Measurements from ENCODE around the gene HDGF. TPM values are rescaled to one million over a fixed set of nuclear protein-coding genes. Genes with fewer than 3 reads are reported as not detected.

HDGF gene
- total and polyA plus RNA-seq, 9 of the 15 experiments (the other 6 are each of a cell fraction or from before 2014, with no cell fraction given) = 38.8 to 601 (median 400) TPM

- TF ChIP-seq, protein P1, sequence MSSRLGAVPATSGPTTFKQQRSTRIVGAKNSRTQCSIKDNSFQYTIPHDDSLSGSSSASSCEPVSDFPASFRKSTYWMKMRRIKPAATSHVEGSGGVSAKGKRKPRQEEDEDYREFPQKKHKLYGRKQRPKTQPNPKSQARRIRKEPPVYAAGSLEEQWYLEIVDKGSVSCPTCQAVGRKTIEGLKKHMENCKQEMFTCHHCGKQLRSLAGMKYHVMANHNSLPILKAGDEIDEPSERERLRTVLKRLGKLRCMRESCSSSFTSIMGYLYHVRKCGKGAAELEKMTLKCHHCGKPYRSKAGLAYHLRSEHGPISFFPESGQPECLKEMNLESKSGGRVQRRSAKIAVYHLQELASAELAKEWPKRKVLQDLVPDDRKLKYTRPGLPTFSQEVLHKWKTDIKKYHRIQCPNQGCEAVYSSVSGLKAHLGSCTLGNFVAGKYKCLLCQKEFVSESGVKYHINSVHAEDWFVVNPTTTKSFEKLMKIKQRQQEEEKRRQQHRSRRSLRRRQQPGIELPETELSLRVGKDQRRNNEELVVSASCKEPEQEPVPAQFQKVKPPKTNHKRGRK (tag; IDR thresholded peaks at IDR 0.05) = no peak
- TF ChIP-seq, protein P2, sequence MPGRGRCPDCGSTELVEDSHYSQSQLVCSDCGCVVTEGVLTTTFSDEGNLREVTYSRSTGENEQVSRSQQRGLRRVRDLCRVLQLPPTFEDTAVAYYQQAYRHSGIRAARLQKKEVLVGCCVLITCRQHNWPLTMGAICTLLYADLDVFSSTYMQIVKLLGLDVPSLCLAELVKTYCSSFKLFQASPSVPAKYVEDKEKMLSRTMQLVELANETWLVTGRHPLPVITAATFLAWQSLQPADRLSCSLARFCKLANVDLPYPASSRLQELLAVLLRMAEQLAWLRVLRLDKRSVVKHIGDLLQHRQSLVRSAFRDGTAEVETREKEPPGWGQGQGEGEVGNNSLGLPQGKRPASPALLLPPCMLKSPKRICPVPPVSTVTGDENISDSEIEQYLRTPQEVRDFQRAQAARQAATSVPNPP (IDR thresholded peaks at IDR 0.05; ENCODE audit: borderline replicate concordance, insufficient read depth, insufficient read length) = no peak
- no peak for TF ChIP-seq TFE3 (CRISPR knock-in tag; IDR thresholded peaks at IDR 0.05)
- no peak for TF ChIP-seq LARP7 (IDR thresholded peaks at IDR 0.05)
- peak; percentile 61; the same call in 1 of the 2 replicates for TF ChIP-seq MTA3 (IDR thresholded peaks at IDR 0.05; ENCODE audit: borderline replicate concordance)
- TF ChIP-seq DEAF1 (CRISPR knock-in tag; IDR thresholded peaks at IDR 0.05) = no peak; the same call in 1 of the 2 replicates
- peak; percentile 88 for TF ChIP-seq CUX1 (CRISPR knock-in tag; IDR thresholded peaks at IDR 0.05)
- TF ChIP-seq NFIC (IDR thresholded peaks at IDR 0.05) = 0 out of 2 replicates have a peak, but pooled peaks have one; percentile 18
- TF ChIP-seq EGR1 (conservative IDR thresholded peaks at IDR 0.05) = peak; percentile 96
- peak; percentile 62 for TF ChIP-seq ZNF23 (CRISPR knock-in tag; IDR thresholded peaks at IDR 0.05)
- TF ChIP-seq MAFG (tag; conservative IDR thresholded peaks at IDR 0.05) = no peak
- TF ChIP-seq HSF4 (CRISPR knock-in tag; IDR thresholded peaks at IDR 0.05; ENCODE audit: borderline replicate concordance) = peak; percentile 94
- TF ChIP-seq BRF1 (IDR thresholded peaks at IDR 0.05; ENCODE audit: borderline replicate concordance, extremely low read depth, insufficient read length) = no peak
- TF ChIP-seq SMAD1 (IDR thresholded peaks at IDR 0.05; ENCODE audit: low read depth, low read length, partially characterized antibody) = no peak
- no peak for TF ChIP-seq FOXP1 (CRISPR knock-in tag; IDR thresholded peaks at IDR 0.05)
Observed at GRCh38 chr1:156755527-156755950, 4.1 kb upstream of the HDGF start (continued).

Data from K562 (cell line).